SU-DHL-6 (cell line): ENCODE results near the gene GRXCR1.

Experiments used
- EZH2phosphoT487 ChIP-seq: fragments of 200-600 bp; sonication (generic), shearing (Covaris generic); conservative IDR thresholded peaks from 2 replicates; pipeline ENCODE4 v1.6.1; 2018; ENCODE audit warnings: mild to moderate bottlenecking, antibody characterized with exemption, low read length, moderate library complexity, mixed read lengths
- TF ChIP-seq, protein P1 (sequence below): fragments of 200-600 bp; sonication (generic); IDR thresholded peaks from one replicate; pipeline ENCODE4 v1.5.1; 2017; ENCODE audit warnings: antibody characterized with exemption, mild to moderate bottlenecking, low read length, moderate library complexity; ENCODE audit not compliant: insufficient read depth, poor library complexity, severe bottlenecking

DNA sequence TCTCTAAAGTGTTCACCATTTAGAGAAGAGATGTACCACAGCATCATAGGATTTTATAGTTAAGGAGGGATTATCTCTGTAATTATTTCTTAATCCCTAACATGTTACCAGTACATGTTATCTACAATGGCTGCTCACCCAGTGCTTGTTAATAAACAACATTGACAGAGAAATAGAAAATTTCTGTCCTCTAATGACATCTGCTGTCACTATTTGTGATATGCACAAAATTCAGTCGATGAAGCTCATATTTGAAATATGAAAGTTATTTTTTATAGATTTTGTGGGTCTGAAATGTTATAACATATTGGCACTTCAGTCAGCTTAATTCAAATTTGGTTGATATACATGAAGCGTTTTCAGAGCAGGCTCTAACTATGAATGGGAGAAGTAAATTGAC is 48.8 kb upstream of the GRXCR1 start:
- TF ChIP-seq, protein P1, sequence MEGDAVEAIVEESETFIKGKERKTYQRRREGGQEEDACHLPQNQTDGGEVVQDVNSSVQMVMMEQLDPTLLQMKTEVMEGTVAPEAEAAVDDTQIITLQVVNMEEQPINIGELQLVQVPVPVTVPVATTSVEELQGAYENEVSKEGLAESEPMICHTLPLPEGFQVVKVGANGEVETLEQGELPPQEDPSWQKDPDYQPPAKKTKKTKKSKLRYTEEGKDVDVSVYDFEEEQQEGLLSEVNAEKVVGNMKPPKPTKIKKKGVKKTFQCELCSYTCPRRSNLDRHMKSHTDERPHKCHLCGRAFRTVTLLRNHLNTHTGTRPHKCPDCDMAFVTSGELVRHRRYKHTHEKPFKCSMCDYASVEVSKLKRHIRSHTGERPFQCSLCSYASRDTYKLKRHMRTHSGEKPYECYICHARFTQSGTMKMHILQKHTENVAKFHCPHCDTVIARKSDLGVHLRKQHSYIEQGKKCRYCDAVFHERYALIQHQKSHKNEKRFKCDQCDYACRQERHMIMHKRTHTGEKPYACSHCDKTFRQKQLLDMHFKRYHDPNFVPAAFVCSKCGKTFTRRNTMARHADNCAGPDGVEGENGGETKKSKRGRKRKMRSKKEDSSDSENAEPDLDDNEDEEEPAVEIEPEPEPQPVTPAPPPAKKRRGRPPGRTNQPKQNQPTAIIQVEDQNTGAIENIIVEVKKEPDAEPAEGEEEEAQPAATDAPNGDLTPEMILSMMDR: no peak
- no peak for TF ChIP-seq EZH2phosphoT487
